Activated CD8-positive, alpha-beta T cell treated with anti-CD3 and anti-CD28 coated beads, Interleukin-2, amount 10 ng/mL, durations not matched to agents 7 days and 5 days (primary cell): Measurements from ENCODE around the gene CHMP4B. TPM values are rescaled to one million over a fixed set of nuclear protein-coding genes. Genes with fewer than 3 reads are reported as not detected.

Source experiments
- ATAC-seq: fragments of 150-1000 bp; cut with Tn5 transposase; one replicate; pipeline ENCODE4 v1.10.0; 2021; ENCODE audit warnings: moderate library complexity
- CTCF ChIA-PET: fragments of 350-600 bp; sonication (Branson Sonifier 250); formaldehyde crosslinking; loops from one replicate; lab custom pipeline; 2021; ENCODE audit warnings: antibody characterized with exemption; lab: Charles Lee
- POLR2A ChIA-PET: fragments of 350-600 bp; sonication (Branson Sonifier 250); formaldehyde crosslinking; loops from one replicate; lab custom pipeline; 2021; ENCODE audit warnings: antibody characterized with exemption; lab: Charles Lee
- DNase-seq: peaks from one replicate; pipeline ENCODE4 v3.0.0-alpha.2; 2020
- H3K27ac Mint-ChIP-seq: one replicate; pipeline ENCODE4 v1.8.0; 2021; ENCODE audit warnings: mild to moderate bottlenecking, mixed read lengths
- H3K27me3 Mint-ChIP-seq: one replicate; pipeline ENCODE4 v1.8.0; 2021; ENCODE audit warnings: low read depth, mixed read lengths
- H3K36me3 Mint-ChIP-seq: one replicate; pipeline ENCODE4 v1.8.0; 2021; ENCODE audit warnings: low read depth, mixed read lengths
- H3K4me1 Mint-ChIP-seq: one replicate; pipeline ENCODE4 v1.8.0; 2021; ENCODE audit warnings: low read depth, mixed read lengths
- H3K4me3 Mint-ChIP-seq: one replicate; pipeline ENCODE4 v1.8.0; 2021; ENCODE audit warnings: mild to moderate bottlenecking, mixed read lengths
- H3K9me3 Mint-ChIP-seq: one replicate; pipeline ENCODE4 v1.8.0; 2022; ENCODE audit warnings: mixed read lengths; ENCODE audit not compliant: insufficient read depth
- total RNA-seq, 2 experiments: library from RNA; stranded (reverse); gene quantifications; one replicate each; pipeline ENCODE4 v1.2.3, GENCODE V29; 2021

Gene CHMP4B
- total RNA-seq, 2 experiments from 2014 or later: 86.7 to 93.2 TPM

GRCh38 chr20:33857722-33858563, 46.8 kb downstream of the CHMP4B start:
- Mint-ChIP-seq H3K4me3 (no peak overlapping the region), H3K4me1 (peaks cover 69% of the 10 kb centered on the region), H3K9me3 (no peaks in the 10 kb centered on the region), H3K36me3 (peaks cover 60% of the 10 kb centered on the region), H3K27me3 (no peaks in the 10 kb centered on the region), H3K27ac (peak overlapping the region; percentile 94)
- CTCF ChIA-PET: interaction anchor here (1.1 to 3.8 kb wide), 7 partner anchors 9 to 164 kb away, joined by 3 to 21 read pairs (median 6); no protein-coding TSS in a partner anchor
- no peak for DNase-seq
- POLR2A ChIA-PET: interaction anchor here (1.2 to 1.5 kb wide), 4 partner anchors 15 to 254 kb away, joined by 3 to 4 read pairs (median 4); partner anchors contain the start of genes EIF2S2 and RALY
- ATAC-seq: no peak

DNA sequence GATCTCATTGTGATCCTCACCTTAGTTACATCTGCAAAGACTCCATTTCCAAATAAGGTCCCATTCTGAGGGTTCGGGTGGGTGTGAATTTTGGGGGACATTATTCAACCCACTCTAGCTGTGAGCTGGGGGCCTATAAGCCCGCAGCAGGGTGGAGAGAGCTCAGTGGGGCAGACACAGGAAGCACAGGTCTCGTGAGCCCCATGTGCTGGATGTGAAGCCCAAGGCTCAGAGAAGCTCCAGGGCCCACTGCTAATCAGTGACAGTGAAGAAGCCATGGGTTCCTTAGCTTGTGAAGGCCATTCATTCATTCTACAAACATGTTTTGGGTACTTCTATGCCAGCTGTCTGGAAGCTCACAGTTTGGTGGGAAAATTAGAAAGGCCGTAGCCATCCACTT, 47.5 kb downstream of the CHMP4B start:
- H3K36me3 Mint-ChIP-seq: peaks cover 54% of the 10 kb centered on the region
- ATAC-seq (peak; percentile 42), DNase-seq (peak; percentile 41)
- H3K27ac Mint-ChIP-seq: peak overlapping the region; percentile 94
- no peaks in the 10 kb centered on the region for H3K27me3 Mint-ChIP-seq
- no peaks in the 10 kb centered on the region for H3K9me3 Mint-ChIP-seq
- H3K4me3 Mint-ChIP-seq: peak overlapping the region; percentile 44
- ChIA-PET CTCF (interaction anchor here (0.9 to 3.8 kb wide), 11 partner anchors 9 to 849 kb away, joined by 3 to 21 read pairs (median 6); partner anchors contain the start of gene CHMP4B), POLR2A (interaction anchor here (1.2 to 1.5 kb wide), 4 partner anchors 16 to 254 kb away, joined by 3 to 4 read pairs (median 4); partner anchors contain the start of genes EIF2S2 and RALY)
- H3K4me1 Mint-ChIP-seq: peaks cover 67% of the 10 kb centered on the region

GRCh38 chr20:33859157-33859695, 48.1 kb downstream of the CHMP4B start:
- Mint-ChIP-seq H3K9me3 (no peaks in the 10 kb centered on the region), H3K4me1 (peaks cover 62% of the 10 kb centered on the region), H3K4me3 (peak overlapping the region; percentile 44), H3K27ac (peak overlapping the region; percentile 94), H3K36me3 (peaks cover 48% of the 10 kb centered on the region), H3K27me3 (no peaks in the 10 kb centered on the region)
- ATAC-seq (peak; percentile 84), DNase-seq (peak; percentile 77)
- ChIA-PET POLR2A (interaction anchor here (1.2 to 1.5 kb wide), 4 partner anchors 16 to 253 kb away, joined by 3 to 4 read pairs (median 4); partner anchors contain the start of genes EIF2S2 and RALY), CTCF (interaction anchor here (0.9 to 3.8 kb wide), 11 partner anchors 10 to 849 kb away, joined by 3 to 21 read pairs (median 6); partner anchors contain the start of gene CHMP4B)

GRCh38 chr20:33859751-33860150, 48.6 kb downstream of the CHMP4B start:
- no peaks in the 10 kb centered on the region for H3K27me3 Mint-ChIP-seq
- ChIA-PET CTCF (interaction anchor here (1.1 to 3.8 kb wide), 6 partner anchors 19 to 848 kb away, joined by 3 to 21 read pairs (median 6); partner anchors contain the start of gene CHMP4B), POLR2A (interaction anchor here (1.5 kb wide), 1 partner anchor 134 kb away, joined by 4 read pairs; the partner anchor contains the start of gene RALY)
- DNase-seq: no peak
- H3K4me3 Mint-ChIP-seq: peak overlapping the region; percentile 44
- H3K27ac Mint-ChIP-seq: peak overlapping the region; percentile 94
- H3K4me1 Mint-ChIP-seq: peaks cover 57% of the 10 kb centered on the region
- ATAC-seq: no peak
- H3K36me3 Mint-ChIP-seq: peaks cover 43% of the 10 kb centered on the region
- no peaks in the 10 kb centered on the region for H3K9me3 Mint-ChIP-seq

GRCh38 chr20:33861458-33861857, 50.3 kb downstream of the CHMP4B start:
- ChIA-PET CTCF (interaction anchor here (1.0 to 3.3 kb wide), 5 partner anchors 9 to 207 kb away, joined by 3 to 16 read pairs (median 6); no protein-coding TSS in a partner anchor), POLR2A (no interaction called here)
- Mint-ChIP-seq H3K9me3 (no peaks in the 10 kb centered on the region), H3K4me3 (no peak overlapping the region), H3K36me3 (peaks cover 29% of the 10 kb centered on the region), H3K4me1 (peaks cover 51% of the 10 kb centered on the region), H3K27ac (no peak overlapping the region), H3K27me3 (no peaks in the 10 kb centered on the region)
- no peak for ATAC-seq
- no peak for DNase-seq

DNA sequence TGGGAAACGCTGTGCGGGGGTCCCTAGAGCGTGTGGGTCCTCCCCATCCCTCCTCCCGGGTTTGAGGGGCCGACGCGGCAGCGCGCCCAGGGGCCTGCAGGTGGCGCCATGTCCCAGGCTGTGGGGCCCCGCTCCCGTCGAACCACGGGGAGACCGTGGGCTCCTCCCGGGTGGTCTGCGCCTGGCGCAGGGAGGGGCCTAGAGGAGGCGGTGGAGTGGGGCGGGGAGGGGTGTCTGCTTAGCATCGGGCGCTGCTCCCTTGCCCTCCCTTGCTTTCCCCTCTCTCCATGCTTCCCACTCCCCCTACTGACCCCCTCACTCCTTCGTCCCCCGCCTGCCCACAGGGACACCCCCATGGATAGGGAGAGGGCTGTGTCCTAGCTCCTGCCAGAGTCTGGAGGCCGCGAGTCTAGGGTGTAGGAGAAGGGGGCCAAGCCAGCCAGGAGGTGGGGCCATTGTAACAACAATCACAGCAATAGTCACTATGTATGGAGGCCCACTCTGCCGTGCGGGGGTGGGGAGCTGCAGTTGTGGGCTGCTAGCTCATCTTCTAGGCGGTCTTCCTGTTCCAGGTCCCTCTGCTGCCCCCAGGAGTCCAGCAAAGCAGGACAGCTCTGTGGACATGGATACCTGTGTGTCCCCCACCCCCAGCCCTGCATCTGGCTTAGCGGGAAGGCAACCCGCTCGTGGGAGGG, 51.7 kb downstream of the CHMP4B start:
- H3K4me3 Mint-ChIP-seq: no peak overlapping the region
- no peak overlapping the region for H3K27ac Mint-ChIP-seq
- H3K27me3 Mint-ChIP-seq: no peaks in the 10 kb centered on the region
- no peaks in the 10 kb centered on the region for H3K9me3 Mint-ChIP-seq
- DNase-seq (peak; percentile 63), ATAC-seq (peak; percentile 52)
- H3K36me3 Mint-ChIP-seq: peaks cover 18% of the 10 kb centered on the region
- peaks cover 38% of the 10 kb centered on the region for H3K4me1 Mint-ChIP-seq
- ChIA-PET CTCF (interaction anchor here (0.5 to 2.8 kb wide), 16 partner anchors 9 to 267 kb away, joined by 3 to 16 read pairs (median 3); partner anchors contain the start of genes EIF2S2 and RALY), POLR2A (no interaction called here)

DNA sequence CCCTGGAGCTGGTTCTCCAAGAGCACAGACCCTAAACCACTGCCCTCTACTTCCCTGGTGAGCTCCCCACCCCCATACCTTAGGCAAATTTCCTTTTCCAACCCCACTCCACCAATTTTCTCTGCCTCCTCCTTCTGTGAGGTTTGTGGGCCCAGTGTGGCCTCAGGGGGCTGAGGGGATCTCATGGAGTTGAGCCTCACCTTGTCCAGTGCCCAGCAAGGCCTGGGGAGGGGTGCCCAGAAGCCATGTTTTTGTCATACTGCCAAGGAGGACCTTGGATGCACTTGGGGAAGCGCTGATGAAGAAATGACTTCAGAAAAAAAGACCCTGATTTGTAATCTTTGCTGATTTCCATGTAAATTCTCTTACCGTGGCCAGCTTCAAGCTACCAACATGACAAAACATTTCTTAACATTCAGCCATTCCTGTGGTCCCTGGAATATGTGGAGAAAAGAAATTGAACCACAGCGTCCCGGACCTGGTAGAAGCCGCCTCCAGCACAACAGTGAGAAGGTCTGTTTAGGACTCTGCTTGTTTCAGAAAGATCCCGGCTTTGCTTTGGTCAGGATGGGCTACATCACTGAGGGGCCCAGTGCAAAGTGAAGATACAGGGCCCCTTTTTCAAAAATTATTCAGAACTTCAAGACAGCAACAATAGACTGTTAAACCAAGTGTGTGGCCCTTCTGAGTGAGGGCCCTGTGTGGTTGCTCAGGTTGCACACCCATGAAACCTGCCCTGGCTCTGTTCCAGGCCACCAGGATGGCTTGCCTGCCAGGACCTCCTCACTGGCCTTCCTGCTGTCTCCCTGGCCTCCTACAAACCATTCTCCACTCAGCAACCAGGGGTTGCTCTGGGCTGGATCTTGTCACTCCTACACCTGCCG, 52.5 kb downstream of the CHMP4B start:
- Mint-ChIP-seq H3K4me1 (peaks cover 29% of the 10 kb centered on the region), H3K27ac (no peak overlapping the region), H3K4me3 (no peak overlapping the region), H3K36me3 (peaks cover 9% of the 10 kb centered on the region), H3K27me3 (no peaks in the 10 kb centered on the region), H3K9me3 (no peaks in the 10 kb centered on the region)
- ChIA-PET POLR2A (no interaction called here), CTCF (interaction anchor here (0.5 to 2.8 kb wide), 15 partner anchors 10 to 266 kb away, joined by 3 to 16 read pairs (median 3); partner anchors contain the start of gene RALY)
- DNase-seq: no peak
- no peak for ATAC-seq

GRCh38 chr20:33864324-33864963, 53.3 kb downstream of the CHMP4B start:
- peaks cover 22% of the 10 kb centered on the region for H3K4me1 Mint-ChIP-seq
- ChIA-PET CTCF (interaction anchor here (1.3 kb wide), 1 partner anchor 49 kb away, joined by 3 read pairs; no protein-coding TSS in a partner anchor), POLR2A (no interaction called here)
- ATAC-seq (no peak), DNase-seq (no peak)
- H3K27ac Mint-ChIP-seq: no peak overlapping the region
- no peaks in the 10 kb centered on the region for H3K9me3 Mint-ChIP-seq
- no peaks in the 10 kb centered on the region for H3K27me3 Mint-ChIP-seq
- H3K36me3 Mint-ChIP-seq: peaks cover 2% of the 10 kb centered on the region
- H3K4me3 Mint-ChIP-seq: no peak overlapping the region

DNA sequence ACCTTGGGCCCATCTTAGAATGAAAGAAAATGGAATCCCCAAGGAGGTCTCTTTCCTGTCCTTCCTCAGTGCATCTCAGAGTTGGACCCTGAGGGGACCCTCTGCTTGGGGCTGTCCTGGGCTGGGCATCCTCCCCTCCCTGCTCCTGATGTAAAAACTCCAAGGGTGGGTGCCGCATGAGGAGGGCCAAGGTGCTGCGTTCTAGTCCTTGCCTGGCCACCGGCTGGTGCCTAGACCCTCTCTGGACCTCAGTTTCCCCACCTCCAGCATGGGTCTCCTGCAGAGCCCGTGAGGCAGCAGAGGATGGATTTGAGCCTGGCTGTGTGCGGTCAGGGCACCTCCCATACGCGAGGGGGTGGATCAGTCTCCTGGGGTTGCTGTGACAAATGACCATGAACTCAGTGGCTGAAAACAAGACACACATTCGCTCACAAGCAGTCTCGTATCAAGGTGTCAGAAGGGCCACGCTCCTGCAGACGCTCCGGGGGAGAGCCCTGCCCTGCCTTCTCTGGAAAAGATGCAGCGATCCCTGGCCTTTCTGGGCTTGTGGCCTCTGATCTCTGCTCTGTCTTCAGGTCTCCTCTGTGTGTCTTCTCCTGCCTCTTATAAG, 54.7 kb downstream of the CHMP4B start:
- no peak for DNase-seq
- H3K27ac Mint-ChIP-seq: no peak overlapping the region
- no peak for ATAC-seq
- POLR2A ChIA-PET: no interaction called here
- no peaks in the 10 kb centered on the region for H3K36me3 Mint-ChIP-seq
- H3K27me3 Mint-ChIP-seq: no peaks in the 10 kb centered on the region
- peaks cover 14% of the 10 kb centered on the region for H3K4me1 Mint-ChIP-seq
- H3K9me3 Mint-ChIP-seq: no peaks in the 10 kb centered on the region
- CTCF ChIA-PET: interaction anchor here (1.1 kb wide), 1 partner anchor 203 kb away, joined by 3 read pairs; no protein-coding TSS in a partner anchor
- no peak overlapping the region for H3K4me3 Mint-ChIP-seq
